K562 (cell line): ENCODE results near the gene RPL3. TPM values are rescaled to one million over a fixed set of nuclear protein-coding genes. Genes with fewer than 3 reads are reported as not detected.
A peak's percentile ranks its signal among the peaks of the same experiment; 100 is the strongest.

ENCODE experiments used
- ATAC-seq: fragments of 200-7000 bp; cut with Tn5 transposase; 3 replicates; pipeline ENCODE4 v1.9.1; 2020; ENCODE audit warnings: moderate library complexity
- BruUV-seq: library from RNA; stranded (reverse); fragments of 400-500 nt; replicated peaks from 2 replicates; lab custom pipeline; 2021; lab: Mats Ljungman, UMichigan
- CTCF ChIA-PET: fragments of 300-600 bp; formaldehyde crosslinking; extraction: SDS; loops from one replicate; lab custom pipeline; 2021; ENCODE audit warnings: low intra/inter-chr PET ratio; lab: Yijun Ruan, JAX
- POLR2A ChIA-PET: fragments of 300-600, 350-650 bp; sonication (Branson Sonifier 250); formaldehyde crosslinking; extraction: SDS; loops from one replicate; lab custom pipeline; 2021; ENCODE audit warnings: antibody characterized with exemption, inconsistent platforms; lab: Yijun Ruan, JAX
- DNase-seq, 4 experiments: peaks; one replicate each; pipeline versions ENCODE4 v3.0.0 to v3.0.0-alpha.2; 2011 to 2018; ENCODE audit warnings: low spot score in 3 of 4, mixed read lengths in 3 of 4; ENCODE audit errors: extremely low read depth in 1 of 4
- FAIRE-seq: peaks from 2 replicates; lab custom pipeline; 2011; peaks lifted over from hg19 to GRCh38; lab: Jason Lieb, UNC
- H2AFZ ChIP-seq: 2 replicates; pipeline ENCODE4 v1.6.0; 2011; ENCODE audit warnings: low read depth, low read length, control low read depth, inconsistent platforms
- H3K27ac ChIP-seq: fragments of 200-600 bp; 3 replicates; pipeline ENCODE4 v1.8.0; 2011; ENCODE audit warnings: low read depth, mild to moderate bottlenecking, control low read depth, inconsistent platforms, low read length, moderate library complexity, mixed read lengths; ENCODE audit errors: extremely low read depth
- H3K27me3 ChIP-seq, 2 experiments: fragments of 300-600 bp in 1 of 2; 2 replicates in 1 of 2; 3 replicates in 1 of 2; pipeline versions ENCODE4 v1.6.0 to v1.8.0; 2011; ENCODE audit warnings: inconsistent platforms in 2 of 2, low read length in 2 of 2, mild to moderate bottlenecking in 1 of 2, mixed read lengths in 1 of 2, moderate library complexity in 1 of 2; ENCODE audit not compliant: control insufficient read depth in 2 of 2, insufficient read depth in 2 of 2
- H3K36me3 ChIP-seq: fragments of 300-600 bp; 3 replicates; pipeline ENCODE4 v1.8.0; 2011; ENCODE audit warnings: mild to moderate bottlenecking, low read length, inconsistent platforms; ENCODE audit not compliant: control insufficient read depth, insufficient read depth
- H3K4me1 ChIP-seq, 2 experiments: fragments of 200-600 bp in 1 of 2; replicated peaks in 1 of 2; 2 replicates in 1 of 2; 3 replicates in 1 of 2; pipeline versions ENCODE4 v1.5.1 to v1.8.0; 2011; ENCODE audit warnings: inconsistent platforms in 2 of 2, low read length in 2 of 2, mild to moderate bottlenecking in 1 of 2, mixed read lengths in 1 of 2, moderate library complexity in 1 of 2; ENCODE audit not compliant: control insufficient read depth in 2 of 2, insufficient read depth in 2 of 2
- H3K4me2 ChIP-seq: 2 replicates; pipeline ENCODE4 v1.6.1; 2011; ENCODE audit warnings: low read length, control low read depth, inconsistent platforms, mixed read lengths; ENCODE audit not compliant: insufficient read depth
- H3K4me3 ChIP-seq: fragments of 200-600 bp; sonication (generic), shearing (Covaris generic); 2 replicates; pipeline ENCODE4 v1.5.1; 2016; ENCODE audit warnings: control low read depth, inconsistent platforms
- H3K79me2 ChIP-seq: fragments of 200-600 bp; 3 replicates; pipeline ENCODE4 v1.8.0; 2011; ENCODE audit warnings: low read length, inconsistent platforms; ENCODE audit not compliant: control insufficient read depth, insufficient read depth
- H3K9ac ChIP-seq, 2 experiments: 2 replicates each; pipeline versions ENCODE4 v1.6.0 to v1.6.1; 2011; ENCODE audit warnings: low read depth in 2 of 2, low read length in 2 of 2, control low read depth in 1 of 2, inconsistent platforms in 1 of 2, mild to moderate bottlenecking in 1 of 2, mixed read lengths in 1 of 2; ENCODE audit not compliant: insufficient read depth in 1 of 2
- H3K9me1 ChIP-seq: one replicate; pipeline ENCODE4 v1.6.0; 2011; ENCODE audit warnings: inconsistent platforms, mild to moderate bottlenecking, low read length, moderate library complexity; ENCODE audit not compliant: control insufficient read depth, insufficient read depth
- H3K9me3 ChIP-seq: replicated peaks from 2 replicates; pipeline ENCODE4 v1.5.1; 2011; ENCODE audit warnings: low read depth, low read length, inconsistent platforms; ENCODE audit not compliant: control insufficient read depth, insufficient read depth
- H4K20me1 ChIP-seq: replicated peaks from 2 replicates; pipeline ENCODE4 v1.6.1; 2011; ENCODE audit warnings: low read length, inconsistent platforms, mixed read lengths; ENCODE audit not compliant: control insufficient read depth, insufficient read depth
- ID3 ChIP-seq, 2 experiments: fragments of 250-450 bp in 1 of 2; fragments of 450-650 bp in 1 of 2; sonication (Bioruptor Pico) in 1 of 2; IDR thresholded peaks; 2 replicates each; pipeline versions ENCODE4 v1.6.1 to v1.8.0; 2016 to 2021; ENCODE audit warnings: mild to moderate bottlenecking in 2 of 2, moderate library complexity in 2 of 2, missing compliant biosample characterization in 1 of 2, missing genetic modification characterization in 1 of 2
- MAFG ChIP-seq: fragments of 450-650 bp; conservative IDR thresholded peaks from 2 replicates; pipeline ENCODE4 v1.6.1; 2016; ENCODE audit warnings: missing genetic modification characterization, missing compliant biosample characterization
- TEAD2 ChIP-seq: fragments of 450-650 bp; IDR thresholded peaks from 2 replicates; pipeline ENCODE4 v1.6.1; 2016; ENCODE audit warnings: missing genetic modification characterization, control low read depth, missing compliant biosample characterization
- WGBS: fragments of 100-300 bp; shearing (Covaris generic); methylation state at CpG from one replicate; pipeline ENCODE4 v1.1.6; 2016; ENCODE audit warnings: low coverage, mixed read lengths; ENCODE audit not compliant: insufficient coverage; ENCODE audit errors: missing lambda C conversion rate; 5-methylcytosine and 5-hydroxymethylcytosine counted together
- in situ Hi-C: fragments of 300-500 bp; cut with MboI; formaldehyde crosslinking; loops from 4 replicates; pipeline ENCODE4 v1.15.0; 2018; ENCODE audit warnings: inconsistent platforms, mixed read lengths
- intact Hi-C: fragments of 100-400 bp; cut with micrococcal nuclease; formaldehyde crosslinking; loops from 2 replicates; pipeline ENCODE4 v1.14.2; 2022
- polyA plus RNA-seq, 8 experiments: library from polyadenylated mRNA; depleted of rRNA in 4 of 8; stranded (reverse) in 5 of 8; unstranded in 3 of 8; fragments of >200 nt; fragmentation: Nextera tagmentation in 2 of 8; fragmentation: Illumina TruSeq in 1 of 8; extraction: Ambion mirVana in 2 of 8; extraction: Trizol in 1 of 8; gene quantifications; 2 replicates each; pipeline versions ENCODE4 v1.2.1 to v1.2.3, GENCODE V29; 2011 to 2014; ENCODE audit warnings: inconsistent platforms in 1 of 8, missing spikeins in 1 of 8
- total RNA-seq, 7 experiments: library from RNA; depleted of rRNA in 6 of 7; stranded (reverse); fragments of >200 nt in 6 of 7; fragmentation: Illumina TruSeq in 2 of 7; extraction: Trizol in 2 of 7; gene quantifications; 2 replicates each; pipeline versions ENCODE4 v1.2.1 to v1.2.3, GENCODE V29; 2011 to 2021; ENCODE audit warnings: low replicate concordance in 1 of 7
- TF ChIP-seq, protein P1 (sequence below), 3 experiments: fragments of 200-800 bp in 1 of 3; fragments of 250-450 bp in 1 of 3; fragments of 450-650 bp in 1 of 3; sonication (Bioruptor Pico) in 1 of 3; sonication (Bioruptor generic) in 1 of 3; formaldehyde crosslinking in 1 of 3; IDR thresholded peaks; 2 replicates each; pipeline versions ENCODE4 v1.6.1 to v1.8.0; 2016 to 2022; ENCODE audit warnings: mild to moderate bottlenecking in 2 of 3, missing genetic modification characterization in 2 of 3, missing compliant biosample characterization in 1 of 3, moderate library complexity in 1 of 3

The RPL3 gene
- total and polyA plus RNA-seq, 9 of the 15 experiments (the other 6 are each of a cell fraction or from before 2014, with no cell fraction given): 1,624 to 4,066 (median 2,565) TPM

- no peak overlapping the region for H3K27ac ChIP-seq
- no peaks in the 10 kb centered on the region for H3K9me1 ChIP-seq
- no peaks in the 10 kb centered on the region for H3K27me3 ChIP-seq
- POLR2A ChIA-PET: interaction anchor here (5.1 kb wide), 1 partner anchor 16 kb away, joined by 59 read pairs; the partner anchor contains the start of gene RPL3
- H2AFZ ChIP-seq: no peak overlapping the region
- peaks cover 8 to 32% of the 10 kb centered on the region in 2 experiments; a peak in 4 of 5 replicates for H3K4me1 ChIP-seq
- H3K36me3 ChIP-seq: no peaks in the 10 kb centered on the region
- H3K4me3 ChIP-seq: no peak overlapping the region
- H3K9me3 ChIP-seq: no peaks in the 10 kb centered on the region
- no peaks in the 10 kb centered on the region for H4K20me1 ChIP-seq
- CTCF ChIA-PET: no interaction called here
- ATAC-seq: no peak
- BruUV-seq: no TSS peak
- intact Hi-C loops: loop anchor here (10.0 kb wide), 1 partner anchor 56 kb away; the partner anchor contains the start of gene PDGFB
- no peak for FAIRE-seq
- no peaks in the 10 kb centered on the region for H3K79me2 ChIP-seq
- TF ChIP-seq ID3 (CRISPR knock-in tag; IDR thresholded peaks at IDR 0.05) (no peak), ID3 (tag; IDR thresholded peaks at IDR 0.05) (no peak), MAFG (tag) (no peak), TEAD2 (tag) (no peak)
- TF ChIP-seq, protein P1, sequence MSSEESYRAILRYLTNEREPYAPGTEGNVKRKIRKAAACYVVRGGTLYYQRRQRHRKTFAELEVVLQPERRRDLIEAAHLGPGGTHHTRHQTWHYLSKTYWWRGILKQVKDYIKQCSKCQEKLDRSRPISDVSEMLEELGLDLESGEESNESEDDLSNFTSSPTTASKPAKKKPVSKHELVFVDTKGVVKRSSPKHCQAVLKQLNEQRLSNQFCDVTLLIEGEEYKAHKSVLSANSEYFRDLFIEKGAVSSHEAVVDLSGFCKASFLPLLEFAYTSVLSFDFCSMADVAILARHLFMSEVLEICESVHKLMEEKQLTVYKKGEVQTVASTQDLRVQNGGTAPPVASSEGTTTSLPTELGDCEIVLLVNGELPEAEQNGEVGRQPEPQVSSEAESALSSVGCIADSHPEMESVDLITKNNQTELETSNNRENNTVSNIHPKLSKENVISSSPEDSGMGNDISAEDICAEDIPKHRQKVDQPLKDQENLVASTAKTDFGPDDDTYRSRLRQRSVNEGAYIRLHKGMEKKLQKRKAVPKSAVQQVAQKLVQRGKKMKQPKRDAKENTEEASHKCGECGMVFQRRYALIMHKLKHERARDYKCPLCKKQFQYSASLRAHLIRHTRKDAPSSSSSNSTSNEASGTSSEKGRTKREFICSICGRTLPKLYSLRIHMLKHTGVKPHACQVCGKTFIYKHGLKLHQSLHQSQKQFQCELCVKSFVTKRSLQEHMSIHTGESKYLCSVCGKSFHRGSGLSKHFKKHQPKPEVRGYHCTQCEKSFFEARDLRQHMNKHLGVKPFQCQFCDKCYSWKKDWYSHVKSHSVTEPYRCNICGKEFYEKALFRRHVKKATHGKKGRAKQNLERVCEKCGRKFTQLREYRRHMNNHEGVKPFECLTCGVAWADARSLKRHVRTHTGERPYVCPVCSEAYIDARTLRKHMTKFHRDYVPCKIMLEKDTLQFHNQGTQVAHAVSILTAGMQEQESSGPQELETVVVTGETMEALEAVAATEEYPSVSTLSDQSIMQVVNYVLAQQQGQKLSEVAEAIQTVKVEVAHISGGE (CRISPR knock-in tag; IDR thresholded peaks at IDR 0.05): no peak
- no peak for DNase-seq
- H3K4me2 ChIP-seq: no peak overlapping the region
- in situ Hi-C loops: no loop called here
- WGBS: 70% methylated on average over 8 of the region's 9 CpGs
- H3K9ac ChIP-seq: peak overlapping the region in 1 of 2 experiments; percentile 17; a peak in 1 of 4 replicates
Observed at GRCh38 chr22:39301108-39301507, 18.3 kb downstream of the RPL3 start.
